GM19240 (cell line): Measurements from ENCODE around the gene GINS2.
A peak's percentile ranks its signal among the peaks of the same experiment; 100 is the strongest.

Source experiments
- DNase-seq: peaks from one replicate; pipeline ENCODE4 v3.0.0; 2011; ENCODE audit warnings: low spot score; ENCODE audit not compliant: insufficient read length

Gene GINS2

DNA sequence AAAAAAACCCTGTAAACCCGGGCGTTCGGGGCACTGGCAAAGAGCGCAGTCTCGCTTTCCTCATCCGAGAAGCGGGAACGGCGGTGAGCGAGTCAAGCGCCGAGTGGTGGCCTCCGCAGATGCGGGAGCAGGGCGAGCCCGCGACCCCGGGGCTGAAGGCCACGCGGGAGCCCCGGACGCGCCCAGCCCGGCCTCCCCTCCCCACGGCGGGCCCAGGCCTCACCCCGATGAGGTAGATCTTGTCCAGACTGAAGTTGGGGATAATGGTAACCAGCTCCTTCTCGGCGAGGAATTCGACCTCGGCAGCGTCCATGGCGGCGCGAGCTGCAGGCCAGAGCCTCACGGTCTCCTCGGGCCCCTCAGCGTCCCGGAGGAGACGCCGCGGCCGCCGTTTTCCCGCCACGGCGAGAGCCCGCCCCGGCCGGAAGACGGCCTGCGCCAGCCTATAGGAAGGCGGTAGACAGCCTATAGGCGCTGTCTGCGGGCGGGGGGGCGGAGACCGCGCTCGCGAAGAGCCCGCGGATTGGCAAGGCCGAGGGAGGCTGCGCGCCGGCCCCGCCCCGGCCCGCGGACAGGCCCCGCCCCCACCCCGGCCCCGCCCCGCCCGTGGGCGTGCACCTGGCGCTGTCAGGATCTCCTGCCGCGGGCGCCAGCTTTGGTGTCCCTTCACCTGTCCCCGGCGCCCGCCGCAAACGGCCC is at the start of gene GINS2:
Gene GINS2, minus strand, starts transcription at position 369 of the 699 bp plus-strand sequence. Its CDS starts 56 bp downstream, at position 313.
- DNase-seq = peak; percentile 99

- no peak for DNase-seq
These were observed 48.2 kb upstream of the GINS2 start for GRCh38 chr16:85736921-85737320.

DNA sequence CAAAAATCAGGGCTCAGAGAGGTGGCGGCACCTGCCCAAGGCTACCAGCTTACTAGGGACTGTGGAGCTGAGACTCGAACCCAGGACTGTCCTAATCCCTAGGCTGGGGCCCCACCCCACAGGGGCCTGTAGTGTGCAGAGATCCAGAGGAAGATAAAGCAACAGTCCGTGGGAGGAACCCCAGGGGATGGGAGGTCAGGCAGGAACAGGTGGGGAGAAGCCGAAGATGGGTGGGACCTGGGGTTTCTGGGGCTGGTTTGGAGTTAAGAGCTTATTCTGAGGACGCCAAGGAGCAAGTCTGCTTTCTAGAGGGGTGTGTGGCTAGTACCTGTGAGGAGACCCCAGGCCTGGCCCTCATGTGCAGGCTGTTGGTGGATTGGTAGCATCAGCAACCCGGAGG is 47.2 kb upstream of the GINS2 start:
- no peak for DNase-seq

- no peak for DNase-seq
These were observed 46.5 kb upstream of the GINS2 start for GRCh38 chr16:85735225-85735635.

GRCh38 chr16:85734311-85735017 is 45.7 kb upstream of the GINS2 start:
- no peak for DNase-seq

- no peak for DNase-seq
These were observed 45.1 kb upstream of the GINS2 start for GRCh38 chr16:85733839-85734170.

DNA sequence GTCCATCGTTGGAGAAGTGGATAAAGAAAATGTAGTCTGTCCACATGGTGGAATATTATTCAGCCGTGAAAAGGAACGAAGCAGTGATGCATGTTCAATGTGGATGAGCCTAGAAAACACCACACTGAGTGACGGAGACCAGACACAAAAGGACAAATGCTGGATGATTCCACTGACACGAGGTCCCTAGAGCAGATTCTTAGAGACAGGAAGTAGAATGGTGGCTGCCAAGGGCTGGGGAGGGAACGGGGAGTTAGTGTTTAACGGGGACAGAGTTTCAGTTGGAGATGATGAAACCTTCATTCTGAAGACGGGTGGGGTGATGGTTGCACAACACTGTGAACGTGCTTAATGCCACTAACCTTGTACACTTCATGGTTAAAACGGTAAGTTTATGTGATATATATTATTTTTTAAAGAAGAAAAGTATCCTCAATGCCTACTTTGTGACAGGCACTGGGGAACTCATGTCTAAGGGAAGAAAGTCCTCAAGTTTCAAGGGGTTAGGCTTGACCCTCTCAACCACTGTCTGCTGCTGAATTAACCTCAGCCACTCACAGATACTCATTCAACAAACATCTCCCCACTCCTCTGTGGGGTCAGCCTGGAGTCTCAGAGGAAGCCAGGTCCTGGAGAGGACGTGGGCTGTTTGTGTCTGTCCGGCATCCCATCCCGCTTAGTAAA is 44.5 kb upstream of the GINS2 start:
- no peak for DNase-seq

DNA sequence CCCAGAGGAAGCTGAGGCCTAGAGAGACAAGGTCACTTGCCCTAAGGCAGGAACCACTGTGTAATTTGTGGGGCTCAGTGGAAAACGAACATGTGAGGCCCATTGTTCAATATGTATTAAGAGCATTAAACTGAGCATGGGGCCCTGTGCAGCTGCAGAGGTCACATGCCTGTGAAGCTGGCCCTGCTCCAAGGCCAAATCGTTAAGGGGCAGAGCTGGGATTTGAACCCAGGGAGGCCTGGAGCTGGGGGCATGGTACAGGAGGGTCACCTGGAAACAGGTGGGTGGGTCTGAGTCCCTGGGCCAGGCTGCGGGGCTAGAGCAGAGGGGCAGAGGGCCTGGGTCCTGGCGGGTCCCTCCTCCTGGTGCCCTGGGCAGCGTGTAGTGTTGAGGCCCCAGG is 42.4 kb upstream of the GINS2 start:
- DNase-seq = no peak

DNA sequence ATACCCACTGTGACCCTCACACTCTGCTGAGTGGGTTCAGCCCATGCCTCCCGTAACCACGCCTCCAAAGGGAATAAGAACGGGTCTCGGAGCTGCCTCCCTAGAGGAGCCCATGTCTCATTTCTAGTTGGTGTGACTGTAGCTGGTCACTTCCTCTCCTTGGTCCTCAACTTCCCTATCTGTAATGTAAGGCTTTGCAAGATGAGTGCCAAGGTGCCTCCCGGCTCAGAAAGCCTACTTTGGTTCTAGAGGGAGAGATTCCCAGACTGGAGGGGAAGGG is 41.4 kb upstream of the GINS2 start:
- DNase-seq = no peak

GRCh38 chr16:85729452-85730185 is 40.9 kb upstream of the GINS2 start:
- DNase-seq = no peak

DNA sequence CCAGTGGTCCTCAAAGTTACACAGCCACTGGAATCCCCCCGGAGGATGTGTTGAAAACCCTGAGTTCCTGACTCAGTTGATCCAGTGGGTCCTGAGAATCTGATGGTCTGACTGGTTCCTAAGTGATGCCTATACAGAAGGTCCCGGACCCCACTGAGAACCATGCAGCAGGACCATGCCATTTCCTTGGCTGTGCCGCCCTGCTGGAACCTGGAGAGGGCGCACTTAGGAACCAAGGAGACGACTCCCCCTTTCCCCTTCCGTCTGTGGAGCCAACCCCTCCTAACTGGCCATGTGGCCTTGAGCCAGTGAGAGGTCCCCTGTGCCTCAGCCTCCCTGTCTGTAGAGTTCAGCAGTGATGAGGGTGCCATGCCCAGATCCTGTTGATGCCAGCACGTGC is 40.1 kb upstream of the GINS2 start:
- no peak for DNase-seq

GRCh38 chr16:85724936-85725335 is 36.2 kb upstream of the GINS2 start:
- DNase-seq = no peak

GRCh38 chr16:85724126-85724879 is 35.5 kb upstream of the GINS2 start:
- DNase-seq = no peak

GRCh38 chr16:85722128-85722893 is 33.6 kb upstream of the GINS2 start:
- DNase-seq = no peak

- no peak for DNase-seq
These were observed 31.5 kb upstream of the GINS2 start for GRCh38 chr16:85720302-85720637.

DNA sequence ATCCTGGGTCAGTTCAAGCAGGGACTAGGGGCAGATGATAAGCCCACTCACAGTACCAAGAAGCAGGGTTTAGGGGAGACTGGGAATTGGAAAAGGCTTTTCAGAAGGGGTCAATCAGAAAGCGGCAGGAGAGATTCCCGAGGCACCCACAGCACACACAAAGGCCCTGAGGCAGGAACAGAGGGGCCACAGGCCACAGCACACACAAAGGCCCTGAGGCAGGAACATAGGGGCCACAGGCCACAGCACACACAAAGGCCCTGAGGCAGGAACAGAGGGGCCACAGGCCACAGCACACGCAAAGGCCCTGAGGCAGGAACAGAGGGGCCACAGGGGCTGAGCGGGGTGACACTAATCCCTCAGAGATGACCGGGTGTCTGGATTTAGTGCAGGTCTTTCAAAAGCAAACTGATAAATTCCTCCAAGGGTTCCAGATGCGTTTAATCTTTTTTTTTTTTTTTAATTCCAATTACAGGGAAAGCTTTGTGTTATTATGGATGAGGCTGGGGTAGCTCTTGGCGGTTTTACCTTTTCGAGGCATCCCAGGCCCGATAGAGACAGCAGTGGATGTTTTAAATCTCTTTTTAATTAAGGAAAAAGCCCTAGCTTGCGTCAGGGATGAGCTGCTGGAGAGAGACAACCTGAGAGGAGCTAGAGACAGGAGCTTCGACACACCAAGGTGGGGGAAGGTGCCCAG is 31.0 kb upstream of the GINS2 start:
- no peak for DNase-seq

DNA sequence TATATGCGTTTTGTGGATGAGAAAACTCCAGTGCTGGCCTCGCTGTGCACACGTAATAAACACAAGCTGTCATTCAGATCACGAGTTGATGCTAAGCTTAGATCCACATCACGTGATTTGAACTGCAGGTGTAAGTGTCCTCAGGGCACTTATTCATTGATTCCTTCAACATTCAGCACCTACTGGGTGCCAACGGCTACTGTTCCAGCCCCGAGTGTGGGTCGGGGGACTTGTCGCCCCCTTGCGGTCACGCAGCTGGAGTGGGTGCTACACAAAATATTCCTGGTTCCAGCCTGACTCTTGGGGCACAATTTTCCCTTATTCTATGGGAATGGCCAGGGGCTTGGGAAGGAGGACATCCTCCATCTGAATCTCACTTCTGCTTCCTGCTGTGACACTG is 29.9 kb upstream of the GINS2 start:
- DNase-seq = no peak

- DNase-seq = no peak
These were observed 29.4 kb upstream of the GINS2 start for GRCh38 chr16:85718153-85718477.

DNA sequence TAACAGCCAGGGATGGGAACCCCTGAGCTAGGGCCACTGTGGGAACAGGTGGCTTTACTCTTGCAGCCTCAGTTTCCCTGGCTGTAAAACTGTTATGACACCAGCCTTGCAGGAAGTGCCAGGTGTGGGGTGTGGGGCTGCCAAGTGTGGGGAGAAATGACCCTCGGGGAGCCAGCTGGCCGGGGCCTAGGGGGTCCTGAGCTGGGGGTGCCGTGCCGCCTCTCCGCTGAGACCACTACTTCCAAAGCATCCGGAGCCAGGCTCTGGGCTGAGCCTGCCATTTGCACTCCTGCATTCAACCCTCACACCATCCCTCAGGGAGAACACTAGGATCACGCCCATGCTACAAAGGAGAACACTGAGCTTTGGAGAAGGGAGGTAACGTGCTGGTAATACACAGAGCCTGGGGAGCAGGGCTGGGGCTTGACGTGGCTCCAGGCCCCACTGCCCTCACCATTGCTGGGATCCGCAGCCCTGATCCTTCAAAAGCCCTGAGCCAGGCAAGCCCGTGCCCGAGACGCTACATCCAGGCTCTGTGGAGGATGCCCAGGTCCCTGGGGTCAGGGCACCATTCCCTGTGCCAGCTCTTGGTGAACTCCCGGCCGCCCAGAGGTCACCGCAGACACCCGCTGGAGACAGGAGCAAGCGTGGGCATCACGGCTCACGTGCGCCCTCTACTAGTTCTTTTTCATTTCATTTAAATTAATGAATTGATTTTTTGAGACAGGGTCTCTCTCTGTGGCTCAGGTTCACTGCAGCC is 28.8 kb upstream of the GINS2 start:
- peak; percentile 83 for DNase-seq

GRCh38 chr16:85716680-85717038 is 27.9 kb upstream of the GINS2 start:
- DNase-seq = no peak
